Gastroesophageal sphincter (tissue), 3 donors: Measurements from ENCODE around the gene COLEC11.

Experiments used
- CTCF ChIP-seq, 4 experiments: fragments of 200-600 bp in 2 of 4; fragments of 450-650 bp in 2 of 4; sonication (generic) in 1 of 4; IDR thresholded peaks; one replicate each; pipeline ENCODE4 v1.5.1; 2017 to 2019; ENCODE audit warnings: antibody characterized with exemption in 4 of 4, mild to moderate bottlenecking in 2 of 4, moderate library complexity in 2 of 4
- EP300 ChIP-seq: sonication (generic); formaldehyde crosslinking; IDR thresholded peaks from one replicate; pipeline ENCODE4 v1.6.1; 2017; ENCODE audit warnings: antibody characterized with exemption, mild to moderate bottlenecking
- POLR2A ChIP-seq, 2 donors: fragments of 450-650 bp; IDR thresholded peaks; one replicate each; pipeline ENCODE4 v1.6.1; 2017; ENCODE audit warnings: antibody characterized with exemption in 2 of 2, mild to moderate bottlenecking in 2 of 2, moderate library complexity in 1 of 2

- TF ChIP-seq CTCF (IDR thresholded peaks at IDR 0.05) (no peak), POLR2A (IDR thresholded peaks at IDR 0.05) (no peak), EP300 (no peak)
Observed at GRCh38 chr2:3652896-3653625, 58.1 kb downstream of the COLEC11 start.
